Activated CD4-positive, alpha-beta T cell treated with anti-CD3 and anti-CD28 coated beads, Interleukin-2, amount 50 U/mL, for 16 hours (primary cell): Measurements from ENCODE around the gene MVD.

Experiments used
- DNase-seq: peaks from one replicate; pipeline ENCODE4 v3.0.0-alpha.2; 2020

Gene MVD, protein sequence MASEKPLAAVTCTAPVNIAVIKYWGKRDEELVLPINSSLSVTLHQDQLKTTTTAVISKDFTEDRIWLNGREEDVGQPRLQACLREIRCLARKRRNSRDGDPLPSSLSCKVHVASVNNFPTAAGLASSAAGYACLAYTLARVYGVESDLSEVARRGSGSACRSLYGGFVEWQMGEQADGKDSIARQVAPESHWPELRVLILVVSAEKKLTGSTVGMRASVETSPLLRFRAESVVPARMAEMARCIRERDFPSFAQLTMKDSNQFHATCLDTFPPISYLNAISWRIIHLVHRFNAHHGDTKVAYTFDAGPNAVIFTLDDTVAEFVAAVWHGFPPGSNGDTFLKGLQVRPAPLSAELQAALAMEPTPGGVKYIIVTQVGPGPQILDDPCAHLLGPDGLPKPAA

DNA sequence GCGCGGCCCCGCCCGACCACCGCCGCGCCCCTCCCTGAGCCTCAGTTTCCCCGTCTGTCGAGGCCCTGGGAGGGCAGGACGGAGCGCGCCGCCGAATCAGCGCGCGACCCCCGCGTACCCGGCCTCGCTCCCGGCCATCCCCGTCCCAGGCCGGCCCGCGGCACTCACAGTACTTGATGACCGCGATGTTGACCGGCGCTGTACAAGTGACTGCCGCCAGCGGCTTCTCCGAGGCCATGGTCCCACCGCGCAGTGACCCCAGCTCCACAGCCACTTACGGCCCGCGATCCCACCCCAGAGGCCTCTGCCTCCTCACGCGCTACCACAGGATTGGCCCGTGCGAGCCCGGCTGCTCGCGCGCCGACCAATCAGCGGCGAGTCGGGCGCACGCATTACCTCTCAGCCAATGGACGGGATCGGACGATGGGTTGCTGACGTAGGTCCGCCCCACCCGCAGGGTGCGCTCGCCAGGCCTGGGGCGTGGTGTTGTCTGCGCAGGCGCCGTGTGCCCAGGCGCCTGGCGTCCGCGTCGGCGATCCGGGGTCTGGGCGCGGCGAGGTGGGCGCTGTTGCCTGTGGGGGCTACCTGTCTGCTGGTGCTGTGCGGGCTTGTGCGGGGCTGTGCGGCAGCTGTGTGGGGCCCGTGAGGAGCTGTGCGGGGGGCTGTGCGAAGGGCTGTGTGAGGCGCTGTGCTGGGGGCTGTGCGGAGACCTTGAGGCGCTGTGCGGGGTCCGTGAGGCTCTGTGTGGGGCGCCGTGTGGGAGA, at the start of gene MVD:
Gene MVD, minus strand, starts transcription at position 249 of the 764 bp plus-strand sequence. Its CDS starts 11 bp downstream, at position 238.
- peak; percentile 98 for DNase-seq

DNA sequence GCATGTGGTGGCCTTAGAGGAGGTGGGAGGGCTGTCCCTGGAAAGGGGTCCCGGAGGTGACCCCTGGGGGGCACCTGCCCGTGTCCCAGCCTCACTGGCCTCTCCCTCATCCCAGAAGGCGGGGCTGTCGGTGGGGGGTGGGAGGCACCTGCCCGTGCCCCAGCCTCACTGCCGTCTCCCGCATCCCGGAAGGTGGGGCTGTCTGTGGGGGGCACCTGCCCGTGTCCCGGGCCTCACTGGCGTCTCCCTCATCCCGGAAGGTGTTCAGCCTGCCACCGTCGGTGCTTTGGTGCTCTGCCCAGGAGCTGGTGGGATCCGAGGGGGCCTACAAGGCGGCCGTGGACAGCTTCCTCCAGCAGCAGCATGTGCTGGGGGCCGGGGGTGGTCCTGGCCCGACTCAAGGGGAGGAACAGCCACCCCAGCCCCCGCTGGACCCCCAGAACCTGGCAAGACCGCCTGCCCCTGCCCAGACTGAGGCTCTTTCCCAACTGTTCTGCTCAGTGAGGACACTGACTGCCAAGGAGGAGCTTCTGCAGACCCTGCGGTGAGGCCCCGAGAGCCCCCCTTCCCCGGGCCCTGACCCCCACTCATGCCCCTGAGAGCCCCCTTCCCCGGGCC, 49.6 kb upstream of the MVD start:
- no peak for DNase-seq

DNA sequence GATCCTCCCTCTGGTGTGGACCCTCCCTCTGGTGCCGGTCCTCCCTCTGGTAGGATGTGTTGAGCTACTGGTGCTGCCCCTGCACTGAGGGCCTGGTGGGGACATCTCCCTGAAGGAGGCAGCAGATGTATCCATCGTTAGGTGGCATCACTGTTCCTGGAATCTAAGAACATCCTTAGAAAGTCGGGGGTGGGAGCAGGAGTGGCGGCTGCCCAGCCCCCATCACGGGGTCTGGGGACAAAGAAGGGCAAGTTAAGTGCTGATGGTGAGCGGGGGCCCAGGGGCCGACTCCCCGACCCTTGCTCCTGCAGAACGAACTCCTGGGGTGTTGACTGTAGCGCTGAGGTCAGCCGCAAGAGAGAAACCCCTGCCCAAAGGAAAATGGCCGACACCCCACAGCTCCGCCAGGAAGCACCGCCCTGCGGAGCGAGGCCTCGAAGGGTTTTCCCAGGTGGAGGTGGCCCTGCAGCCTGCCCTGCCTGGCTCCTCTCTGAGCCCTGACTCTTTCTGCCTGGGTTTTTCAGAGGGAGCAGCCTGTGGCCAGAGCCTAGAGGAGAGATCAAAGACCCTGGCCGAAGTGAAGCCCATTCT, 49.0 kb upstream of the MVD start:
- no peak for DNase-seq

DNA sequence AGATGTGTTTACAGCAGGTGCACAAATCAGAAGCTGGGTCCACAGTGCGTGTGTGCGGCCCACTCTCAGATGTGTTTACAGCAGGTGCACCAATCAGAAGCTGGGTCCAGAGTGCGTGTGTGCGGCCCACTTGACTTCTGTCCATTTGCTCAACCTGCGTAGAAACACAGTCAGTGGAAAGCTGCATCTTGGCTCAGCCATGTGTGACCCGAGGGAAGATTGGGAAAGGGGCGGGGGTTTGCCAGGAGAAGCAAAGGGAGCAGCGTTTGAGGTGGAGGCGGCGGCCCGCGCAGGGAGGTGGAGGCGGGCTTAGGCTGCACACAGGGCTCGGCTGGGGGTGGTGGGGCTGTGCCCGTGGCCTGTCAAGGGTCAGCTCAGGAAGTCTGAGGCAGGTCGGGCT, 47.7 kb upstream of the MVD start:
- DNase-seq, result no peak

DNA sequence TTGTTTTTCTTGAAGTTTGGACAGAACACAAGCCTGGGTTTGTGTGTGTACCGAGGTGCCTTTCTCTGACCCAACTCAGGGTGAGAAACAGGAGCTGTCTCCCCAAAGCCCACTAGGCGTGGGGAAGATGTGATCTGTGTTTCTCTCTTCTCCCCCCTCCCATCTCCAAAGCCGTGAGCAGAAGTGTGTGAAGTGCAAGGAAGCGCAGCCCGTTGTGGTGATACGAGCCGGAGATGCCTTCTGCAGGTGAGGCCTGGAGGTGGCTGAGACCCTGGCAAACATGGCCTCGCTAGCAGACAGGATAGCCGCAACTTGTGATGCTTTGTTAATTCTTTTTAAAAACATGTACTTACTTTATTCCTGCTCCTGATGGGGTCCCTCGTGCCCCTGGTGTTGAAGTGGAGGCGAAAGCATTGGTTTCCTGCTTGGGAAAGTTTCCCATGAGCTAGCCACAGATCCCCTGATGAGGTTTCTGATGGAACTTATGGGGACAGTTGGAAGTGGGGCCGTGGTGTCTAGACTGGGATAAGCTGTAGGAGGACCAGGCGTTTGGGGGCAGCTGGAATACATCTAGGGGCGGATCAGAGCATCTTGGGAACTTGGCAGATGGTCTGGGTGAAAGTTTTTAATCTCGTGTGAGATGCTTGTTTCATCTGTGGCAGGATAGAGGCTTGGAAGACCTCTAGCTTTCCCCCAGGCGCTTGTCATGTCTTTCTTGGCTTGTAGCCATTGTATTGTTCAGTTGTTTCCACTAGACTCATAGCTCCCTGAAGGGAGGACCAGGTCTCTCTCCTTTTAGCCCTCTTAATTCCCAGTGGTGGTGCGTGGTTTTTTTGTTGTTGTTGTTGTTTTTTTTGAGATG, 44.3 kb upstream of the MVD start:
- DNase-seq, result no peak

DNA sequence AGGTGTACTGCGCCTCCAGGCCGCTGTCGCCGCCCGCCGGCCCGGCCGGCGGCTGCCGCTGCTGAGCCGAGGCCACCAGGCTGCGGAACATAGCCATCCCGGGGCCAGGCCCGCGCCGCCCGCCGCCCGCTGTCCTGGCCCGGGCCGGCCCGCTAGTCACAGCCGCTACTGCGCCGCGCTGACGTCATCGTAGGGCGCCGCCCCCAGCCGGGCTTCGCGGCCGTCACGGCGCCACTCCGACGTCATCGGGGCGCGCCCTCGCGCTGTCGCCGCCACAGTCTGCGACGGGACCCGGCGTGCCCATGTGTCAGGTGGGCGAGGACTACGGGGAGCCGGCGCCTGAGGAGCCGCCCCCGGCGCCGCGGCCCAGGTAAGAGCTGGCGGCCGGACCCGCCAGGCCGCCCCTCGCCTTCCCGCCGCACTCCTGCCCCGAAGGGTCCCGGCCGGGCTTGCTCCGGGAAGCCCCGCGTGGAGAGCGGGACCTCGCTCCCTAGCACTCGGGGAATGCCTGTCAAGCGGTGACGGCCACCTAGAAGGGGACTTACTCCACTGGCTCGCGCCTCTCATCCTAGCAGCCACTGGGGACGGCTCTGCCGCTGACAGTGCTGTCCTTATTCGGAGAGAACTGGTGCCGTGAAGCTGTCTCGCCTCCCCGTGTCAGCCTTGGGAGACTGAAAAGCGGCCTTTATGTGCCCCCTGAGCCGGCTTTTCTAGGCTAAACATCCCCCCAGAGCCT, 43.5 kb upstream of the MVD start, which contains the start of the genes CTU2 and RNF166:
Gene CTU2, plus strand, starts transcription at position 275 of the 736 bp plus-strand sequence. Its CDS starts 28 bp downstream, at position 303.
Gene RNF166, minus strand, starts transcription at position 180 of the 736 bp plus-strand sequence. Its CDS starts 83 bp downstream, at position 97.
- DNase-seq, result peak; percentile 92

DNA sequence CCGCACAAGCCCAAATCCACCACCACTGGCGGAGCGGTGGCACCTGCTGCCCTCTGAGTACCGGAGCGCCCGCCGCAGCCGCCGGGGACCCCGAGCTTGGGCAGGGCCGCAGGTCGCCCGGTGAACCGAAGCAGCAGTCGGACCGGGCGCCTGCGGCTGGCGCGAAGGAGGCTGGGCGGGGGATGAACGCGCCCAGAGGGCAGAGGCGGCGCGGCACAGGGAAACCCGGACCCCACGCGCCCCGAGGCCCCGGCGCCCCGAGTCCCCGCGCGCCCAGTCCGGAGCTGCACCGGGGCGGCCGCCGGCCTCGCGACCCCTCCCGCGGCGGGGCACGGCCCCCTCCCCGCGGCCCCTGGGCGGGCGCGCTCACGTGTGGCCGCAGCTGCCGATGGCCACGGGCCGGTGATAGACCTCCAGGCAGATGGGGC, 42.9 kb upstream of the MVD start:
- no peak for DNase-seq

DNA sequence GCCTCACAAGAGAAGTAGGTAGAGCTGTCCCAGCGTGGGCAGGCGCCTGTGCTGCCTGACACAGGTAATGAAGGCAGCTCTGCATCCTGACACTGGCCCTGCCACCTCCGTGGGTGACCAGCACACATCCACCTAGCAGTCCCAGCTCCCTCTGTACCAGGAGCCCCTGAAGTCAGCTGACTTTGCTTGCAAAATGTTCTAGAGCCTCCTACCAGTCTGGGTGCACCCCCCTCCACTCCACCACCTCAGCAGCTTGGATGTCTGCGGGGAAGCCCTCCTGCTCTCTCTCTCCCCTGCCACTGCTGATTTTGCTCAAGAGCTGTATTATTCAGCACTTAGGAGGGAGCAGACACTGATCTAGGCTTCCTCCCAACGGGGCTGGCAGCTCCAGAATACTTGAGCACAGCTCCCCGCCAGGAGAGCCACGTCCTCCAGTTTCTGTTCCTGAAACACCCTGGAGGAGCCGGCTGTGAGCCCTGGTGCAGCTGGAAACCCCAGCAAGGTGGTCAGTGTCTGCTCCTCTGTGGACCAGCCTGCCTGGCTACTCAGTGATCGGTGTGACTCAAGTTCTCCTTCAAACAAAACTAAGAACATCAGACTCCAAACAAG, 42.3 kb upstream of the MVD start:
- no peak for DNase-seq

DNA sequence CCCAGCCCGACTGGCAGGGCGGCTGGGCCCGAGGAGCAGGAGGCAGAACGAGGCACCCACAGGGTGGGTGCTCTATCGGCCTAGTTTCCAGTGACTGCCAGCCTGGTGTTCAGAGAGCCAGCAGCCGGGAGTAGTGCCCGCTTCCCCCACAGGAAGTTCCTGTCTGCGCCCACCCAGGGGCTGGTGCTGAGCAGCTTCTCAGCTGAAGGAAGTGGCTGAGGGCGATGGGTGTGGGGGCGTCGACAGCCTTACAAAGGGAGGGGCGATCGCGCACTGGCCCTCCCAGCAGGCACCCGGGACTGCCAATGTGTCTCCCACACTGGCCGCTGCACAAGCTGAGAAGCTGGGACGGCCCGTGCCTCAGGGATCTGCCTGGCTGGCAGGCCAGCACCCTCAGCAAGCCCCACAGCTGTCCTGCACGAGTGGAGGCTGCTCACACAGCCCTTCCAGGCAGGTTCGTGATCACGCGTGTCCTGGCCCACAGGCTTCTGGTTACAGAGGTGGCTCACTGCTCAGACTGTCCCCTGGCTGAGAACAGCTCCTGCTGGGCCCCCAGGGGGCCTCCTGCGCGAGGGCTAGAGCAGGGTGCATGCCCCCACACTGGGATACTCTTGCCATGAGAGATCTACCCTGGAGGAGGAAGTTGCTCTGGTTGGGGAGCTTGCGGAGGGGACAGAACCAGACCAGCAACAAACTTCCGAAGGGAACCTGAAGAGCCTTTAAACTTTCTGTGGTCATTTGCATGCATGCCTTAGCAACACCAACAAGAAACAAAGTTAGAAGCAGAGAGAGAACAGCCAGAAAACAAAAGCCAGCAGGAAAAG, 40.8 kb upstream of the MVD start:
- DNase-seq, result peak; percentile 79

DNA sequence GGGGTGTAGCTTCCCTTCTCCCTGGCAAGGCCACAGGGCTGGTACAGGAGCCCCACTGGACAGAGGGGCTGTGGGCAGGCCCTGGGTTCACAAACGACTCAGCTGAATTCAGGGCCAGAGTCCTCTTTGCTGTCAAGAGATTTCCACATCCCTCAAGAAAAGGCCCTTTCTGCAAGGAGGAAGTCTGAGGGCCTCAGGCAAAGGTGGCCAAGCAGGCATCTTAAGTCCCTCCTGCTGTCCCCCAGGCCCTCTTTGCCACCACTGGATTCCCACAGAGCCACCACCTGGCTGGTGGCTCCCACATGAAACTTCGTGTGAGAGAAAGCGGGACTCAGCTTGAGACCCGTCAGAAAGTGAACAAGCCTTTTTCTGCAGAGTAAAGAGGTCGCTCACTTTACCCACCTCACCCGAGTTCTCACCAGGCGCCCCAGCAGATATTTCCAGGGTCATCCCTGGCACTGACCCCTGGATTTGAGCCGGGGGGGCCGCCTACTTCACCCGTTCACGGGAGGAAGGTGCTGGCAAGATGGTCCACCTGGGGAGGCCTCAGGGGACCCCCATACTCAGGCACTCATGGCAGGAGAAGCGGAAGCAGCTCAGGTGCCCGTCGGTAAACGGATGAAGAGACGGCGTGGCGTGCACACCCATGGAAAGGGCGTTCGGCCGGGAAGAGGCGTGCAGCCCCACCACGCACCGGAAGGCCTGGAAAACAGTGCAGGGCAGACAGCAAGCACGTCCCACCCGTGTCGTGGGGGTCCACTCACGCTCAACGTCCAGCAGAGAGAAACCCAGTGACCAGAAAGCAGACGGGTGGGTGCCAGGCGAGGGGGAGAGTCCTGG, 39.7 kb upstream of the MVD start:
- DNase-seq, result no peak

DNA sequence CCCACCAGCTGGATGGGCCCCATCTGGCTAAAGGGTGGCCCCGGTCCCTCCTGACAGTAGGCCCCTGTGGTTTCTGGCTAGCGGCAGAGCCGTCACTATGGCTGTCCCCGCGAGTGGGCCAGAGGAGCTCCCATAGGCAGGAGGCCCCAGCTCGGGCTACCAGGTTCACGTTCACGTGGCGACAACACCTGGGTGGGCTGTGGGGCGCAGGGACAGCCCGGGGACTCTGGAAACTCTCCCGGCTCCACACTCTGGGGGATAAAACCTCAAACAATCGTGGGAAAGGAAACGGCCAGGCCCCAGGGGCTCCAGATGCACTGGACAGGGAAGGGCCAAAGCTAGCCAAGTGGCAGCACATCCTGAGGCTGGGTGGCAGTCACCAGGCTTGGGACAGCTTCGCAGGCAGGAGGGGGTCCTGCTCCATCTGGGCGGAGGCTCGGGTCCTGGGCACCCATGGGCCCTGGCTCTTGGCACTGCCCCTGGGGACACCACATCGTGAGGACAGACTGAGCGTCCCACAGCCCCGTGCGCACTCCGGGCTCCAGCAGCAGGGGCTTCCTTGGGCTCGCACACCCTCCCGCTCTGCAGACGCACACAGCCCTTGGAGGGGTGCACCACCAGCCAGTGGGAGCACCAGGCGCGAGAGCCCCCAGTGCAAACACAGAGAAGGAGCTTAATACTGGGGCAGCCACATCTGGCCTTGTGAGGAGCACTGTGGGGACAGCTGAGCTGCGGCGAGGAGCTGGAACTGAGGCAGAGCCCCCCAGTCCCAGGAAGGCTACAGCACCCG, 38.9 kb upstream of the MVD start:
- DNase-seq, result no peak

DNA sequence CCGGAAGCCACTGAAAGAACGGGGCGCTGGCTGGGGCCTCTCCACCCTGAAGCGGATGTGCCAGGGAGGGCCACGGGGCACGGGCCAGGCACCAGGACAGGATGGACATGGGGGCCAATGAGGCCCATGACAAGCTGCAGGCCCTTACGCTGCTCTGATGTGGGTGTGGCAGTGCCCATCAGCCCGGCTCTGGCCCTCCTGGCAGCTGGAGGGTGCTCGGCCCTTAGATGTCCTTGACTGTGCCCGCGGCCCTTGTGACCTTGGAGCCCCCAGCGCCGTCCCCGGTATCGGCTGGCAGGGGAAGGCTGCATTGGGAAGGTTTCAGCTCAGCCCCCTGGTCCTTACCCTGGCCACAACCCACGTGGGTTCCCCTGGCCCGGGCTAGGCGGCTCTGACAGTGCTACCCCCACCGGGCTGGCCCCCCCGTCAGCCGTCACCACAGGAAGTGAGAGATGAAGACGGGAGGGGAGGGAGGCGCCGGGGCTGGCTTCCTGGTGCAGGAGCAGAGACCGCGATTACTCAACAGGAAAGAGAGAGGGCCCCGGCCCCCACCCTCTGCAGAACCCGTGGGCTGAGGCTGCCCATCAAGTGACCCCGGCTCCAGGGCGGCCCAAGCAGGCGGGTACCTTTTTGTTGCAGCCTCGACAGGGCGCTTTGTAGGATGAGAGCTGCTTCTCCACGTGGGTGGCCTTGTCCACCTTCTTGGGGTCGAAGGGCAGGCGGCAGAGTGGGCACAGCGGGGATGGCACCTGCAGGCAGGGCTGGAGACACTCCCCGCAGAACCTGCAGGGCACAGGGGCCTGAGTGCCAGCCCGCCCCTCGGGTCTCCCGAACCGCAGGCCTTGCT, 38.0 kb upstream of the MVD start:
- peak; percentile 97 for DNase-seq

DNA sequence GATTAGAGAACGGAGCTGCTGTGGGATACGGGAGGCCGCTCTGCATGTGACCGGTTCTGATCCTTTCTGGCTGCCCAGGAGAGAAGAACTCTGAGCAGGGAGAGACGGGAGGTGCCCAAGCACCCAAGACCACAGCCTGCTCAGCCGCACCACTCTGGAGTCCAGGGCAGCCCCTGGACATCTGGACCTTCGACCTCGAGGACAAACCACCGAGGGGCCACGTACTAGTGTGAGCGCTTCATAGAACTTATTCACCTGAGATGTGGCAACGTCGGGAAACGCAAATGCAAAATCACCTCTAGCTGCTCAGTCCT, 37.4 kb upstream of the MVD start:
- DNase-seq, result no peak

DNA sequence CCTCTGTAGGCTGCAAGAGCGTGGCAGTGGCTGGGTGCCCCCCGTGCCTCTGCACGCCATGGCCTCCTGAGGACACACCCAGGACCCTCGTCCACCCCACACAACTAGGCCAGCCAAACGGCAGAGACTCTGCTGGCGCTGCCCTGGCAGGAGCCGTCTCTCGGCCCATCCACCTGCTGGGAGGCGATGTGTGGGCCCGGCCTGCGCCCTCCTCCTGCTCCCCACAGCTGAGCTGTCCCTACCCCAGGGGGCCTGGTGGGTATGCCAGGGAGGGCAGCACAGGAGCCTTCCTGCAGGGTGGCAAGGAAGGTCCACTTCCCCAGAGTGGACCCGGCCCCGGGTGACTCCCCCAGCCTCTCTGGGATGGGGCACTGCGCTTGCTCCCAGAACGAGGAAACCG, 36.3 kb upstream of the MVD start:
- no peak for DNase-seq

DNA sequence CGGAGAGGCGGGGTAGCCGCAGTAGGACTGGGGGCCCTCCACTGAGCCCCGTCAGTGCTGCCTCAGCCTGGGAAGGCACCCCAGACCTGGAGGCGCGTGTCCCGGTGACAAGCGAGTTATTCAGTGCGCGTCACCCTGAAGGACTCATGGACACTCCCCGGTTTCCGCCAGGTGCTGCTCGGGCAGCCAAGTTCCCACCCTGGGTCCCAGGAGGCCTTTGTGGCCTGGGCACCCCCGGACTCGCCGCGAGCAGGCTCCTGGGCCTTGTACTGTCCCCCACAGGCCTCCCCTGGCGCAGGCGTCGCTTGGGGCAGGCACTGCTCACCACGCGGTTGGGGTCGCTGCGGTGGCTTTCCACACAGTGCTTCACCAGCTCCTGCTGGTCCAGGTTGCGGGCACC, 35.8 kb upstream of the MVD start:
- DNase-seq, result no peak

DNA sequence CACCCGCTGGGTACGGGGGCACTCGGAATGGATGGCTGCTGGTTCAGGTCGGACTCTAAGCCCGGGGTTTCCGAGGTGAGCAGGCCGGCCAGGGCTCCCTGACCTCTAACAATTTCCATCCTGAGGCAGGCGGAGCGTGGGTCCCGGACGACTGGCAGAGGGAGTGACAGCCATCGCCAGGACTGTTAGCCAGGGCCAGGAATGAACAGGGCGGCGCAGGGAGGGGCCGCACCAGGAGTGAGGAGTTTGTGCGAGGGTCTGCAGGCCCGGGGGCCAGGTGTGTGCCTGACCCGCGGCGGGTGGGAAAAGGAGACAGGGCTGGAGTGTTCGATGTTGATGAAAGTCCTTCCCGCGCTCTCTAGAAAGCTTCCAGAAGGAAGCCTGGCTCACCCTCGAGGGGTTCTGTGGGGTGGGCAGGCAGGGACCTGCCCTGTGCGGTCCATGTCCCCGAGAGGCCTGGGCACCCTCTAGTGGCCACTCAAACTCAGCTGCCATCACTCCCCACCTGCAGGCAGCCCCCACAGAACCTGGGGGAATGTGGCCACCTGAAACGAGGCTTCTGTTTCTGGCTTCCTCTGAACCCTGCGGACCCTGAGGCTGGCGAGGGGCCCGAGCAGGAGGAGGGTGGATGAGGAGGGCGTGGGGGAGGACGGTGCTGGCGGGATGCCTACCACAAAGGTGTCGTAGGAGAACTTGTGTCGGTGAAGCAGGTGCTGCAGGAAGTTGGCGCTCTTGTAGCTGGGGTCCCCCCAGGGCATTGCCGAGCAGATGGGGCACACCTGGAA, 35.1 kb upstream of the MVD start:
- no peak for DNase-seq
